T47D (cell line): ENCODE results near the gene MME.

Source experiments
- DNase-seq, 2 experiments: peaks; one replicate each; pipeline versions ENCODE4 v3.0.0 to v3.0.0-alpha.2; 2011 to 2012; ENCODE audit warnings: low read depth in 1 of 2, low spot score in 1 of 2
- JUND ChIP-seq: IDR thresholded peaks from 2 replicates; pipeline ENCODE4 v1.6.1; 2012; ENCODE audit warnings: low read depth
- in situ Hi-C: cut with HindIII; loops from 2 replicates; pipeline ENCODE4 v1.10.0; 2016; ENCODE audit warnings: low sequenced_read_pairs, low pct_unique_long_range_greater_than_20kb

Gene MME

DNA sequence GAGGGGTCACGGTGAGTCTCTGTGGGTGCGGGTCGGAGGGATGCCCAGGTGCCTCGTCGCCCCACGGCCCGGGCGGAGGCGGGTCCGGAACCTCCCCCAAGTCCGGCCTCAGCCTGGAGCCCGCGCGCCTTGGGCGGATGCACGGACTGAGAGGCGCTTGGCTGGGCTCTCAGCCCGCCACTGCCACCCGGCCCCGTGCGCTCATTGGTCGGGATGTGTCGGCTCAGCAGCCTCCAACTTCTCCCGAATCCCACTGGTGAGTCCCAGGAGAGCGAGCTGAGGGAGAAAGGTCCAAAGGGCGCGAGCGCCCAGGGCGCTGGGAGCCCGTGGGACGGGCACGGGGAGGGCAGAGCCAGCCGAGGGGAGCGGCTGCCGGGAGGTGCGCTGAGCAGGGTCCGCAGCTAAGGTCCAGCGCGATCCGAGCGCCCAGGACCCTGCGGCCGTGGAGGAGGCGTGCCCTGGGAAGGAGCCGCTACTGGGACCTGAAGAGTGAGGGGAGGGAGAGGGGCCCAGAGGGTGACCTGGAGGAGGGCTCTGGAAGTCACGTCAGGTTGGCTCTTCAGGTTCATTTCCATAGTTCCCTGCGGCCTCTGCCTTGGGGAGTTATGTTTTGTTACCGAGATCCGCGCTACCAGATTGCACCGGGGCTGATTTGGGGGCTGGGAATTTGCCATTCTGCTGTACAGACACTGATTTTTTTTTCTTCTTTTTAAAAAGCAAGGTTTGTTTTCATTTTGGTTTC is at the start of gene MME:
Gene MME, plus strand, starts transcription at position 574 of the 742 bp plus-strand sequence. CDS start 3,849 bp downstream, outside the sequence.
- no peak for TF ChIP-seq JUND
- no peak for DNase-seq
- in situ Hi-C loops, result no loop called here

DNA sequence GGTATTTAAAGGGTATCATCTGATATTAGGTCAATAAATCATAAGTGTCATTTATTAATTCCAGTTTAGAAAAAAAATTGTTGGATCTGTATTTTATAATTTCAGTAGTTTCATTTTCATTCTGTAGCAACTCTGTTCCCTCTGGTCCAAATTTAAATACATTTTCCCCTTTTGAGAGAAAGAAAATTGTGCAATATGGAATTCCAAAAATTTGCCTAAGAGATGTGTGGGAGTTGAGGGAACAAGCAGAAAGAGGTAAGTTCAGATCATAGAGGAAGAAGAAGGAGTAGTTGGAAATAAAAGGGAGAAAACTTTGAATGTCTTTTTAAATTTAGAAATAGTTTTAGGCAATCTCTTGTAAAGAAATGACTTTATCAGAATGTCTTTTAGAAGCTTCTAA is 48.9 kb upstream of the MME start:
- DNase-seq, result no peak
- in situ Hi-C loops, result no loop called here
- no peak for TF ChIP-seq JUND

- no peak for TF ChIP-seq JUND
- DNase-seq, result no peak
- in situ Hi-C loops, result no loop called here
Measured at GRCh38 chr3:155032918-155033317, 47.2 kb upstream of the MME start.

DNA sequence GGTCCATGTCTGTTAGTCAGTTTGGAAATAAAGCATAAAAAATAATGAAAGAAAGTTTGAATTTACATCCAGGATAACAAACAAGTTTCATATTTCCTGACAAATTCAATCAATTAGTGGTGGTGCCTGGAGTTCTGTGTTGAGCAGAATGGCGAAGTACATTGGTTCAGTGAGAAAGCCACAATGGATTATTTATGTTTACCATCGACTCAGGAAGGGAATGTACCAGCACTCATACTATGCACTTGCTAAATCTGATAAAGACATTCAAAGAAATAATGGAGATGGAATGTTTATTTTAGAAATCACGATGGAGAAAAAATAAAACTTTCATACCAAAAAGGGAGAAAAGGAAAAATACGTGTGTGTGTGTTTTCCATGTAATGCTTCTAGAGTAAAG is 45.3 kb upstream of the MME start:
- in situ Hi-C loops, result no loop called here
- TF ChIP-seq JUND, result no peak
- DNase-seq, result peak in 1 of 2 experiments; percentile 27

GRCh38 chr3:155035553-155035952 is 44.6 kb upstream of the MME start:
- in situ Hi-C loops, result no loop called here
- DNase-seq, result no peak
- TF ChIP-seq JUND, result no peak

DNA sequence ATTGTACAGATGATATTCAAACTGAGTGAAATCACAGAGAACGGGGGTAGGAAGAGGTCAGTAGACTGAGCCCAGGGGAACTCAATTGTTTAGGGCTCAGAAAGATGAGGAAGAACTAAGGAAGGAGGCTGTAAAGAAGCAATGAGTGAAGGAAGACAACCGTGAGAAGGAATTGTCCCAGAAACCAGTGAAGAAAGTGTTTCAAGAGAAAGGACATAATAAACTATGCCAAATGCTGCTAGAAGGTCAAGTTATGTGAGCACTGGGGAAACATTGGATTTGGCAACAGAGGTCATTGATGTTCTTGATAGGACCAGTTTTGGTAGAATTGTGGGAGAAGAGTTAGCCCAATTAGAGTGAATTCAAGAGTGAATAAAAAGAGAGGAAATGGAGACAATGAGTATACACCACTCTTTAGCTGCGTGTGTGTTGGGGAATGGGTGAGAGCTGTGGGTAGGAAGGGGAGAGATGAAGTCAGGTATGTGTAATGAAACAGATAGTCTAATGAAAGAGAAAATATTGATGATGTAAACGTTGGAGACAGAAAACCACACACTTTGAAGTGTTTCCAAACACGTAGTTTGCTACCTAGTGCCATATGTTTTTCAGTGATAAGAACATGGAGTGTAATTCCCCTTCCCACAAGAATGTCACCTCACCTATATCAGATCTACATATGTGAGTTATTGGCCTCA is 42.5 kb upstream of the MME start:
- TF ChIP-seq JUND, result no peak
- in situ Hi-C loops, result no loop called here
- no peak for DNase-seq

DNA sequence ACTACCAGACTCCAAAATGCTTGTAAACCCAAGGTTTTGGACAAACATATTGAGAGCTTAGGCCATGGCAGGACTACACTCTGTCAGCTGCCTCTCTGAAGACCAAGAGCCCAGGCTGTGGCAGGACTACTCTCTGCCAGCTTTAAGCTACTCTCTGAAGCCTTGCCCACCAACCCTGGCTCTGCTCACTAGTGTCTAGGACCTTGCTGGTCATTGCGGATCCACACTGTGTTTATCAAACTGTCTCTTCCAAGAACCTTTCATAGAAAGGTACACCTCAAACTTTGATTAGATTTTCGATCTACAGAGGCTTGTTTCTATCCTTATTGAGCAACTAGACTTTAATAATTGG is 41.9 kb upstream of the MME start:
- DNase-seq, result no peak
- in situ Hi-C loops, result no loop called here
- no peak for TF ChIP-seq JUND

DNA sequence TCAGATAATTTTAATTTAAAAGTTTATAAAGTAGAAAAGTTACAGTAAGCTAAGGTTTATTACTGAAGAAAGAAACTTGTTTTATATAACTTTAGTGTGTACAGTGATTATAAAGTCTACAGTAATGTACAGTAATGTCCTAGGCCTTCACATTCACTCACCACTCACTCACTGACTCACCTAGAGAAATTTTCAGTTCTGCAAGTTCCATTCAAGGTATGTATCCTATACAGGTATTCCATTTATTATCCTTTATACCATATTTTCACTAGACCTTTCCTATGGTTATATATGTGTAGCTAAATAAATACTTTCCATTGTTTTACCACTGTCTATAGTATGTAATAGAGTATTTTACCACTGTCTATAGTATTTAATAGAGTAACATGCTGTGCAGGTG is 33.2 kb upstream of the MME start:
- no peak for TF ChIP-seq JUND
- DNase-seq, result no peak
- in situ Hi-C loops, result no loop called here

DNA sequence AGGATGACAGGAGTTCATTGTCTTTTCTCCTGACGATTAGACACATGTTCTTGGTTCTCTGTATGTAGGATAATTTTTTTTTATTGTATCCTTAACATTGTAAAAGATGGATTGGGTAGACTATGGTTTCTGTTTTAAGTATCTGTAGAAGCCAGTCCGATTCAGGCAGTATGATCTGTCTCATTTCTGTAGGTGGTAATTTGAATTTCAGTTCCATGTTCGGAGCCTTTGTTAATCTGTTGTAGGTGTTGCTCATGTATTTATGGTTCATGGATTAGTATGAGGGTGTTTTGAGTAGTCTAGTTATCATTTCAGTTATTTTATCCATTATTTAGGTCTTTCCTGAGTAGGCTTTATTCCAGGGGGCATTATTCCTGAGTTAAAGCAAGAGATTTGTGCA is 32.4 kb upstream of the MME start:
- DNase-seq, result no peak
- in situ Hi-C loops, result no loop called here
- TF ChIP-seq JUND, result no peak

DNA sequence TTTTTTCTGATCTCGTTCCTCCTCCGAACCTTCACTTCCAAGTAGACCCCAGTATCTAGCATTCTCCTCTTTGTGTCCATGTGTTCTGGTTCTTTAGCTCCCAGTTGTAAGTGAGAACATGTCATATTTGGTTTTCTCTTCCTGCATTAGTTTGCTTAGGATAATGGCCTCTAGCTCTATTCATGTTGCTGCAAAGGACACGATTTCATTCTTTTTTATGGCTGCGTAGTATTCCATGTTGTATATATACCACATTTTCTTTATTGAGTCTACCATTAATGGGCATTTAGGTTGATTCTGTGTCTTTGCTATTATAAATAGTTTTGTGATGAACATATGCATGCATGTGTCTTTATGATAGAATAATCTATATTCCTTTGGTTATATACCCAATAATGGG is 30.2 kb upstream of the MME start:
- DNase-seq, result no peak
- in situ Hi-C loops, result no loop called here
- no peak for TF ChIP-seq JUND

- DNase-seq, result no peak
- in situ Hi-C loops, result no loop called here
- no peak for TF ChIP-seq JUND
Measured at GRCh38 chr3:155052470-155052869, 27.6 kb upstream of the MME start.

GRCh38 chr3:155053756-155054155 is 26.4 kb upstream of the MME start:
- in situ Hi-C loops, result no loop called here
- no peak for TF ChIP-seq JUND
- DNase-seq, result no peak

- in situ Hi-C loops, result no loop called here
- DNase-seq, result no peak
- no peak for TF ChIP-seq JUND
Measured at GRCh38 chr3:155064920-155065319, 15.2 kb upstream of the MME start.
